SKM-1 treated with dmso at 0.1 percent for 144 hours (cell line): Measurements from ENCODE around the gene SEZ6.

Experiments used
- DNase-seq: peaks from one replicate; lab custom pipeline; 2025; ENCODE audit not compliant: unreplicated experiment; lab: John Stamatoyannopoulos, UW

The SEZ6 gene

GRCh38 chr17:28978356-28978964 is 27.4 kb downstream of the SEZ6 start:
- no peak for DNase-seq

GRCh38 chr17:28977659-28978355 is 28.0 kb downstream of the SEZ6 start:
- DNase-seq = no peak

- no peak for DNase-seq
Measured at GRCh38 chr17:28975646-28976045, 30.2 kb downstream of the SEZ6 start.

GRCh38 chr17:28975031-28975430 is 30.8 kb downstream of the SEZ6 start:
- DNase-seq = no peak

GRCh38 chr17:28974451-28974850 is 31.4 kb downstream of the SEZ6 start:
- DNase-seq = no peak

- no peak for DNase-seq
Measured at GRCh38 chr17:28973425-28973824, 32.4 kb downstream of the SEZ6 start.

GRCh38 chr17:28972437-28972836 is 33.4 kb downstream of the SEZ6 start:
- DNase-seq = no peak

GRCh38 chr17:28970879-28971278 is 35.0 kb downstream of the SEZ6 start:
- DNase-seq = no peak

- no peak for DNase-seq
Measured at GRCh38 chr17:28969706-28970393, 36.0 kb downstream of the SEZ6 start.

- DNase-seq = no peak
Measured at GRCh38 chr17:28968914-28969295, 36.9 kb downstream of the SEZ6 start.

- DNase-seq = no peak
Measured at GRCh38 chr17:28968231-28968913, 37.5 kb downstream of the SEZ6 start.

GRCh38 chr17:28967221-28968135 is 38.4 kb downstream of the SEZ6 start:
- peak; percentile 73 for DNase-seq

GRCh38 chr17:28963841-28964240 is 42.0 kb downstream of the SEZ6 start:
- no peak for DNase-seq

- DNase-seq = no peak
Measured at GRCh38 chr17:28963055-28963611, 42.7 kb downstream of the SEZ6 start.

- no peak for DNase-seq
Measured at GRCh38 chr17:28961391-28961790, 44.4 kb downstream of the SEZ6 start.

- DNase-seq = no peak
Measured at GRCh38 chr17:28960256-28961061, 45.4 kb downstream of the SEZ6 start.

GRCh38 chr17:28959471-28959871 is 46.4 kb downstream of the SEZ6 start:
- no peak for DNase-seq

- no peak for DNase-seq
Measured at GRCh38 chr17:28958820-28959455, 46.9 kb downstream of the SEZ6 start.

GRCh38 chr17:28957992-28958355 is 47.9 kb downstream of the SEZ6 start:
- no peak for DNase-seq
